WTC11 (cell line): Measurements from ENCODE around the gene TESK2. TPM values are rescaled to one million over a fixed set of nuclear protein-coding genes. Genes with fewer than 3 reads are reported as not detected.

Experiments used
- ATAC-seq: fragments of 200-7000 bp; cut with Tn5 transposase; 2 replicates; pipeline ENCODE4 v1.10.0; 2021; ENCODE audit warnings: mild to moderate bottlenecking, moderate library complexity
- CTCF ChIA-PET: fragments of 300-600 bp; sonication (Branson Sonifier 250); formaldehyde crosslinking; loops from one replicate; lab custom pipeline; 2021; ENCODE audit warnings: antibody characterized with exemption; lab: Charles Lee
- POLR2A ChIA-PET: fragments of 350-600 bp; sonication (Branson Sonifier 250); formaldehyde crosslinking; loops from one replicate; lab custom pipeline; 2021; ENCODE audit warnings: antibody characterized with exemption; lab: Charles Lee
- DNase-seq: peaks from one replicate; pipeline ENCODE4 v3.0.0; 2021; ENCODE audit warnings: low spot score
- H3K27ac Mint-ChIP-seq: 2 replicates; pipeline ENCODE4 v1.8.0; 2021; ENCODE audit warnings: mixed read lengths
- H3K27me3 Mint-ChIP-seq: 2 replicates; pipeline ENCODE4 v1.8.0; 2021; ENCODE audit warnings: low read depth, mild to moderate bottlenecking, moderate library complexity, mixed read lengths
- H3K36me3 Mint-ChIP-seq: 2 replicates; pipeline ENCODE4 v1.8.0; 2021; ENCODE audit warnings: mixed read lengths
- H3K4me1 Mint-ChIP-seq: 2 replicates; pipeline ENCODE4 v1.8.0; 2022; ENCODE audit warnings: mixed read lengths
- H3K4me3 Mint-ChIP-seq: 2 replicates; pipeline ENCODE4 v1.8.0; 2021; ENCODE audit warnings: mild to moderate bottlenecking, moderate library complexity, mixed read lengths
- H3K9me3 Mint-ChIP-seq: 2 replicates; pipeline ENCODE4 v1.8.0; 2021; ENCODE audit warnings: mixed read lengths
- AFF4 ChIP-seq: sonication (generic); formaldehyde crosslinking; IDR thresholded peaks from 2 replicates; pipeline ENCODE4 v1.8.1; 2023; ENCODE audit warnings: mild to moderate bottlenecking, missing genetic modification reagents, borderline replicate concordance
- ATF6 ChIP-seq: sonication (generic); formaldehyde crosslinking; IDR thresholded peaks from 2 replicates; pipeline ENCODE4 v1.8.1; 2023; ENCODE audit warnings: mild to moderate bottlenecking, missing genetic modification reagents
- CTCF ChIP-seq: fragments of 200-600 bp; IDR thresholded peaks from 2 replicates; pipeline ENCODE4 v1.8.0; 2022; ENCODE audit warnings: antibody characterized with exemption
- E2F1 ChIP-seq: sonication (generic); formaldehyde crosslinking; IDR thresholded peaks from 2 replicates; pipeline ENCODE4 v1.8.0; 2022; ENCODE audit warnings: mild to moderate bottlenecking, missing genetic modification reagents
- E2F4 ChIP-seq: sonication (generic); formaldehyde crosslinking; IDR thresholded peaks from 2 replicates; pipeline ENCODE4 v1.8.1; 2022; ENCODE audit warnings: low read depth, mild to moderate bottlenecking, moderate library complexity, missing genetic modification reagents, borderline replicate concordance
- FOXJ3 ChIP-seq: sonication (generic); formaldehyde crosslinking; IDR thresholded peaks from 2 replicates; pipeline ENCODE4 v1.9.0; 2021; ENCODE audit warnings: missing genetic modification reagents, mild to moderate bottlenecking, borderline replicate concordance
- GRHL2 ChIP-seq: fragments of 250-450 bp; sonication (Bioruptor Pico); IDR thresholded peaks from 2 replicates; pipeline ENCODE4 v1.8.0; 2022; ENCODE audit warnings: mild to moderate bottlenecking, moderate library complexity; ENCODE audit not compliant: insufficient replicate concordance, severe bottlenecking
- IRF1 ChIP-seq: sonication (generic); formaldehyde crosslinking; IDR thresholded peaks from 2 replicates; pipeline ENCODE4 v1.8.0; 2023; ENCODE audit warnings: missing genetic modification reagents
- PREB ChIP-seq: sonication (generic); formaldehyde crosslinking; IDR thresholded peaks from 2 replicates; pipeline ENCODE4 v1.8.1; 2022; ENCODE audit warnings: mild to moderate bottlenecking, missing genetic modification reagents, moderate library complexity, borderline replicate concordance
- SMAD3 ChIP-seq: sonication (generic); formaldehyde crosslinking; IDR thresholded peaks from 2 replicates; pipeline ENCODE4 v1.8.0; 2022; ENCODE audit warnings: missing genetic modification reagents, mild to moderate bottlenecking, borderline replicate concordance
- ZNF423 ChIP-seq: fragments of 250-450 bp; sonication (Bioruptor Pico); IDR thresholded peaks from 2 replicates; pipeline ENCODE4 v2.1.2; 2022; ENCODE audit warnings: mild to moderate bottlenecking, moderate library complexity
- total RNA-seq: library from RNA; stranded (reverse); gene quantifications from 3 replicates; pipeline ENCODE4 v1.2.3, GENCODE V29; 2021

TESK2 gene
- total RNA-seq, 1 experiment from 2014 or later, result 13.3 TPM

GRCh38 chr1:45490626-45491486 is at the start of gene TESK2 (continued):
- TF ChIP-seq ATF6 (CRISPR knock-in tag) (no peak), GRHL2 (CRISPR knock-in tag) (no peak), PREB (CRISPR knock-in tag) (no peak)

GRCh38 chr1:45536886-45537285 is 45.9 kb upstream of the TESK2 start:
- TF ChIP-seq IRF1, result no peak
- TF ChIP-seq SMAD3 (CRISPR knock-in tag), result no peak
- TF ChIP-seq E2F4 (CRISPR knock-in tag), result no peak
- TF ChIP-seq AFF4 (CRISPR knock-in tag), result no peak
- no peak for TF ChIP-seq ATF6 (CRISPR knock-in tag)
- no peak for TF ChIP-seq E2F1
- TF ChIP-seq FOXJ3 (CRISPR knock-in tag), result no peak
- TF ChIP-seq ZNF423 (CRISPR knock-in tag), result no peak
- TF ChIP-seq CTCF, result no peak
- H3K27ac Mint-ChIP-seq, result no peak overlapping the region
- H3K9me3 Mint-ChIP-seq, result no peaks in the 10 kb centered on the region
- ATAC-seq (peak; percentile 71; the same call in 1 of the 2 replicates), DNase-seq (no peak)
- POLR2A ChIA-PET, result interaction anchor here (1.3 kb wide), 1 partner anchor 16 kb away, joined by 8 read pairs; the partner anchor contains the start of gene PRDX1
- H3K4me1 Mint-ChIP-seq, result peaks cover 16% of the 10 kb centered on the region
- H3K4me3 Mint-ChIP-seq, result no peak overlapping the region
- CTCF ChIA-PET, result no interaction called here
- no peaks in the 10 kb centered on the region; the same call in 1 of the 2 replicates for H3K27me3 Mint-ChIP-seq
- H3K36me3 Mint-ChIP-seq, result no peaks in the 10 kb centered on the region
